Peyer's patch (tissue), 4 donors: ENCODE measurements around the gene ERLIN1.

ENCODE experiments used
- POLR2A ChIP-seq, 2 donors: fragments of 450-650 bp; IDR thresholded peaks; one replicate each; pipeline ENCODE4 v1.5.1; 2017; ENCODE audit warnings: antibody characterized with exemption in 2 of 2, mild to moderate bottlenecking in 2 of 2, moderate library complexity in 2 of 2
- TF ChIP-seq, protein P1 (sequence below), 6 experiments: fragments of 450-650 bp in 4 of 6; fragments of 200-600 bp in 2 of 6; sonication (generic) in 1 of 6; IDR thresholded peaks; one replicate each; pipeline ENCODE4 v1.5.1; 2017 to 2019; ENCODE audit warnings: antibody characterized with exemption in 6 of 6, mild to moderate bottlenecking in 3 of 6, moderate library complexity in 1 of 6

DNA sequence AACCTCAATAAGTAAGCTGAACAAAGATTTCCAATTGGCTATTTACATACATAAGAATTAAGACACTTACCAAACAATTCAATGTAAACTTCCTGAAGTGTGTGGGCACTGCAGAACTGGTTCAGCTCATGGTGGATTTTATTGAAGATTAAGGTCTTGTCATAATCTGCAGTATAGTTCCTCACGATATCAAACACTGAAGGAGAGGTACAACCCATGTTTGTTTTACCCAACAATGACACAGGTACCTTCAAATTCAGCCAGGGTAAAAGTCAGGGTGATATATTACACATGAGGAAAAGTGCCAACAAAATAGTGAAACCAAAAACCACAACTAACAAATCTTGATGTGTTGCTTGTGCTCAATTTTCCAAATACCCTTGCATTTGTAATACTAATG is 10.0 kb downstream of the ERLIN1 start:
- TF ChIP-seq, protein P1, sequence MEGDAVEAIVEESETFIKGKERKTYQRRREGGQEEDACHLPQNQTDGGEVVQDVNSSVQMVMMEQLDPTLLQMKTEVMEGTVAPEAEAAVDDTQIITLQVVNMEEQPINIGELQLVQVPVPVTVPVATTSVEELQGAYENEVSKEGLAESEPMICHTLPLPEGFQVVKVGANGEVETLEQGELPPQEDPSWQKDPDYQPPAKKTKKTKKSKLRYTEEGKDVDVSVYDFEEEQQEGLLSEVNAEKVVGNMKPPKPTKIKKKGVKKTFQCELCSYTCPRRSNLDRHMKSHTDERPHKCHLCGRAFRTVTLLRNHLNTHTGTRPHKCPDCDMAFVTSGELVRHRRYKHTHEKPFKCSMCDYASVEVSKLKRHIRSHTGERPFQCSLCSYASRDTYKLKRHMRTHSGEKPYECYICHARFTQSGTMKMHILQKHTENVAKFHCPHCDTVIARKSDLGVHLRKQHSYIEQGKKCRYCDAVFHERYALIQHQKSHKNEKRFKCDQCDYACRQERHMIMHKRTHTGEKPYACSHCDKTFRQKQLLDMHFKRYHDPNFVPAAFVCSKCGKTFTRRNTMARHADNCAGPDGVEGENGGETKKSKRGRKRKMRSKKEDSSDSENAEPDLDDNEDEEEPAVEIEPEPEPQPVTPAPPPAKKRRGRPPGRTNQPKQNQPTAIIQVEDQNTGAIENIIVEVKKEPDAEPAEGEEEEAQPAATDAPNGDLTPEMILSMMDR (IDR thresholded peaks at IDR 0.05) = no peak
- no peak for TF ChIP-seq POLR2A (IDR thresholded peaks at IDR 0.05)
